Right lobe of liver (tissue), 6 donors: ENCODE results near the gene CHI3L2. TPM values are rescaled to one million over a fixed set of nuclear protein-coding genes. Genes with fewer than 3 reads are reported as not detected.

Experiments
- ATAC-seq, 4 donors: fragments of 200-7000 bp; cut with Tn5 transposase; one replicate each; pipeline ENCODE4 v1.9.1; 2020; ENCODE audit warnings: mild to moderate bottlenecking in 4 of 4, moderate library complexity in 4 of 4
- DNase-seq, 3 donors: peaks; one replicate each; pipeline ENCODE4 v3.0.0-alpha.2; 2020
- H3K27ac ChIP-seq, 3 donors: fragments of 200-600 bp; one replicate each; pipeline ENCODE4 v1.8.0; 2022
- H3K27me3 ChIP-seq, 2 donors: fragments of 200-600 bp; one replicate each; pipeline ENCODE4 v1.8.0; 2022
- H3K36me3 ChIP-seq, 4 donors: fragments of 200-600 bp; sonication (generic) in 1 of 4; one replicate each; pipeline versions ENCODE4 v1.5.1 to v1.8.0; 2017 to 2022; ENCODE audit warnings: control low read depth in 1 of 4
- H3K4me1 ChIP-seq, 4 donors: fragments of 200-600 bp; sonication (generic) in 1 of 4; one replicate each; pipeline versions ENCODE4 v1.5.1 to v1.8.0; 2017 to 2022; ENCODE audit warnings: control low read depth in 1 of 4
- H3K4me3 ChIP-seq, 3 donors: fragments of 200-600 bp; one replicate each; pipeline ENCODE4 v1.8.0; 2022
- H3K9me3 ChIP-seq, 4 donors: fragments of 200-600 bp; sonication (generic) in 1 of 4; one replicate each; pipeline versions ENCODE4 v1.5.1 to v1.8.0; 2017 to 2022; ENCODE audit warnings: control low read depth in 1 of 4
- CTCF ChIP-seq, 4 donors: fragments of 200-600 bp in 3 of 4; fragments of 450-650 bp in 1 of 4; IDR thresholded peaks; one replicate each; pipeline versions ENCODE4 v1.5.1 to v1.8.0; 2016 to 2022; ENCODE audit warnings: antibody characterized with exemption in 4 of 4, mild to moderate bottlenecking in 2 of 4
- POLR2A ChIP-seq: fragments of 450-650 bp; IDR thresholded peaks from one replicate; pipeline ENCODE4 v1.6.1; 2017; ENCODE audit warnings: antibody characterized with exemption, mild to moderate bottlenecking
- WGBS: methylation state at CpG from one replicate; pipeline ENCODE4 v1.1.6; 2018; ENCODE audit warnings: low coverage, low lambda C conversion rate; ENCODE audit not compliant: insufficient coverage; ENCODE audit errors: missing lambda C conversion rate; 5-methylcytosine and 5-hydroxymethylcytosine counted together
- intact Hi-C, 2 donors: fragments of 100-400 bp; cut with DNase I; formaldehyde crosslinking; loops; one replicate each; pipeline versions ENCODE4 v1.11.2 to v1.14.1; 2022
- total RNA-seq, 6 experiments: library from RNA; depleted of rRNA in 2 of 6; stranded (reverse); fragments of >200 nt in 2 of 6; fragmentation: NEBNext Ultra II Directional in 3 of 6; extraction: Animal tissue kit (Norgen Biotek cat#: 25700) in 3 of 6; gene quantifications; one replicate each; pipeline versions ENCODE4 v1.1.0 to v1.2.4, GENCODE V29; 2016 to 2023
- donor health status: DM: no; HTN: yes; CAD: no.
- donor health status: DM: no; HTN: no; CAD: no.
- donor health status: DM: no; HTN: no; CAD: no.
- donor health status: DM: no; HTN: yes; CAD: no.
- donor health status: DM: no; HTN: yes; CAD: no.

The CHI3L2 gene
- total RNA-seq, 6 experiments from 2014 or later = 0.15 to 0.58 (median 0.26) TPM; not detected in 1

- TF ChIP-seq POLR2A = no peak
- intact Hi-C loops = no loop called here
- DNase-seq = no peak
- Histone ChIP-seq H3K9me3 (no peaks in the 10 kb centered on the region), H3K4me3 (no peak overlapping the region), H3K27ac (no peak overlapping the region), H3K36me3 (no peaks in the 10 kb centered on the region), H3K4me1 (no peaks in the 10 kb centered on the region), H3K27me3 (no peaks in the 10 kb centered on the region)
- no peak for ATAC-seq
- 67% methylated on average over 1 of the region's 1 CpG for WGBS
These were observed 26.4 kb downstream of the CHI3L2 start for GRCh38 chr1:111253876-111254275.

- WGBS = 64% methylated on average over 8 of the region's 8 CpGs
- H3K36me3 ChIP-seq = no peaks in the 10 kb centered on the region
- no peak for DNase-seq
- no peak for TF ChIP-seq POLR2A
- TF ChIP-seq CTCF (IDR thresholded peaks at IDR 0.05) = no peak
- H3K27me3 ChIP-seq = no peaks in the 10 kb centered on the region
- no peak for ATAC-seq
- H3K9me3 ChIP-seq = no peaks in the 10 kb centered on the region
- intact Hi-C loops = no loop called here
- no peak overlapping the region for H3K27ac ChIP-seq
- H3K4me3 ChIP-seq = no peak overlapping the region
- H3K4me1 ChIP-seq = no peaks in the 10 kb centered on the region
These were observed 29.6 kb downstream of the CHI3L2 start for GRCh38 chr1:111256988-111257658.

- 40% methylated on average over 2 of the region's 4 CpGs for WGBS
- Histone ChIP-seq H3K9me3 (no peaks in the 10 kb centered on the region), H3K27me3 (peaks cover 0 to 8% of the 10 kb centered on the region in 2 donors), H3K4me1 (no peaks in the 10 kb centered on the region), H3K4me3 (no peak overlapping the region), H3K27ac (no peak overlapping the region), H3K36me3 (no peaks in the 10 kb centered on the region)
- peak in 1 of 3 donors; percentile 68 for DNase-seq
- intact Hi-C loops = no loop called here
- TF ChIP-seq CTCF (IDR thresholded peaks at IDR 0.05) (no peak), POLR2A (no peak)
- ATAC-seq = peak; percentile 14 to 85 (median 78)
These were observed 40.4 kb downstream of the CHI3L2 start for GRCh38 chr1:111267801-111268508.

- no peak overlapping the region for H3K4me3 ChIP-seq
- ATAC-seq = no peak
- WGBS = 76% methylated on average over 4 of the region's 4 CpGs
- no peaks in the 10 kb centered on the region for H3K4me1 ChIP-seq
- H3K27ac ChIP-seq = no peak overlapping the region
- intact Hi-C loops = no loop called here
- H3K27me3 ChIP-seq = peaks cover 0 to 8% of the 10 kb centered on the region in 2 donors
- TF ChIP-seq CTCF (IDR thresholded peaks at IDR 0.05) (no peak), POLR2A (no peak)
- DNase-seq = no peak
- no peaks in the 10 kb centered on the region for H3K36me3 ChIP-seq
- H3K9me3 ChIP-seq = no peaks in the 10 kb centered on the region
These were observed 42.4 kb downstream of the CHI3L2 start for GRCh38 chr1:111269825-111270406.
